Stimulated activated CD4-positive, alpha-beta T cell treated with anti-CD3 and anti-CD28 coated beads, Interleukin-12 subunit alpha, Interleukin-12 subunit beta, amount 100 ng/mL, for 48 hours (primary cell): ENCODE data around the gene DAB1.

Experiments
- DNase-seq, 3 donors: peaks; one replicate each; pipeline ENCODE4 v3.0.0-alpha.2; 2020; ENCODE audit warnings: low read depth in 2 of 3, low spot score in 1 of 3

Gene DAB1

DNA sequence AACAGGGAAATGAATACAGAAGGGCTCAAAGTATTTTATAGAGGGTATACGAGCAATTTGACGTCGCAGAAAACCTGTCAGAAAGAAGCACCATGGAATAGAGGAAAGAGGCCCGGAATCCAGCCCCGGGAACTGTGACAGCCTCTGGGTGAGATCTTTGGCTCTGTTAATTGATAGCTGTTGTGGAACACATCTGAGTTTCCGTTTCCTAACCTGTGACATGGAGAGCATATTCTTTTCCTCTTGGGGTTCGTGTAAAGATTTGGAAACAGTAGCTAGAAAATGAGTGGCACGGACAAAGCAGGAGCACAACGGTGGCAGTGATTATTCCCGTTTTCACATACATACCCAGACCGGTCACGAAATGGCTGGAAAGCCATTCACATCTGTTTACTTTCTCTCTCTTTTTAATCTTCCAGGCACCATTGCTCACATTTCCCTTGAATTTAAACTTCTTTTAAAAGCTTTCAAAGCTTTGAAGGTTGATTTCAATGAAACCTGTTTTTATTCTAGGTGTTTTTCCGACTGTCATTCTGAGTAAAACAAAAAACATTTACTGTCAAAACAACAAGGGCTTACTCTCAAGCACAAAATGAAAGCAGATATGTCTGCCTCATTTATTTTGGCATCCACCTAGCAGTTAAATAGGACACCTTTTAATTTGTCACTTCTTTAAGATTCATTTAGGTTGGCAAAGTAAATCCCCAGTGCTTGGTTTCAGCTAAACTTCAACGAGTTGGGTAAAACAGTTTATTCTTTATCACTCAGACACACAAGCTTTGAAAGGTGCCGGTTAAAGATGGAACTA, 431.3 kb downstream of the DAB1 start:
- no peak for DNase-seq

DNA sequence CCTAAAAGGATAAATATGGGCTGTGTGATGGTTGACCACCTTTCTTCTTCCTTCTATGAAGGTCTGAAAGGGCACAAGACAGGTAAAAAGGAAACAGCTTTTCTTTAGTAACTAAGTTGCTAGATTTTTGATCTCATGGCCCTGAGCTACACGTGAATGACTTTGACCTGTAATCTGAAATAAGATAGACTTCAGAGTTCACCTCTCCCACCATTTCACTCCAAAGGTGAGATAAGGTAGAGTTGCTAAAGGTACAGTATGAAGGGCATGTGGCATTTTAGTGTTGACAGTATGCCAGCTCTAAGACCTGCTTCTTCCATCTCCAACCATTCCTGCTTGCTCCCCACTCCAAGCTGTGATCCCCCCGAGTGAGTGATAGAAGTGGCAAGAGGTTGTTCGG, 432.3 kb downstream of the DAB1 start:
- no peak for DNase-seq

DNA sequence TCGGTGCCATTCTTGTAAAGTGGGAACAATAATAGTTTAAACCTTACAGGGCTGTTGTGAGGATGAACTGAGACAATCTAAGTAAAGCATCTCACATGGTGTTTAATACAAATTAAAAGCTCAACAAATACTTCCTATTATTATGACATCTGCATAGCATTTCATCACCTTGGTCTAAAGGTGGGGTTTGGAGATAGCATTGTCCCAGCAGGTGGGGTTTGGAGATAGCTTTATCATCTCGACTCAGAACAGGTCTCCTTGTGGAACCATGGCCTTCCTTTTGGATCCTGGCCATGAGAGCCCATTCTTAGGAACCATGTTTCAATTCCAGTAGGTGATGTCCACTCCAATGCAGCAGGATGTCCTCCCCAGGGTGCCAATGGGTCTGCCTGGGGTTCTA, 437.5 kb downstream of the DAB1 start:
- no peak for DNase-seq

GRCh38 chr1:56985857-56986256, 438.0 kb downstream of the DAB1 start:
- no peak for DNase-seq

DNA sequence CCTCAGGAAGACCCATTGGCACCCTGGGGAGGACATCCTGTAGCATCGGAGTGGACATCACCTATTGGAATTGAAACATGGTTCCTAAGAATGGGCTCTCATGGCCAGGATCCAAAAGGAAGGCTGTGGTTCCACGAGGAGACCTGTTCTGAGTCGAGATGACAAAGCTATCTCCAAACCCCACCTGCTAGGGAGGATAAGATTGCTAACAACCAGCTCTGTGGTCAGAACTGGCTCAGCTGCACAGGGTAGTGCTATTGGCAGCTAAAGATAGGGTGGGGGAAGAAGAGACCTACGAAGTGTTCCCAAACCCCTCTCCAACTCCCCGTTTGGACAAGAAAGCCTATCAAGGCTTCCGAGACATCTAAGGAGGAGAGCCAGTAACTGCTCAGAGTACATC, 440.4 kb downstream of the DAB1 start:
- no peak for DNase-seq

DNA sequence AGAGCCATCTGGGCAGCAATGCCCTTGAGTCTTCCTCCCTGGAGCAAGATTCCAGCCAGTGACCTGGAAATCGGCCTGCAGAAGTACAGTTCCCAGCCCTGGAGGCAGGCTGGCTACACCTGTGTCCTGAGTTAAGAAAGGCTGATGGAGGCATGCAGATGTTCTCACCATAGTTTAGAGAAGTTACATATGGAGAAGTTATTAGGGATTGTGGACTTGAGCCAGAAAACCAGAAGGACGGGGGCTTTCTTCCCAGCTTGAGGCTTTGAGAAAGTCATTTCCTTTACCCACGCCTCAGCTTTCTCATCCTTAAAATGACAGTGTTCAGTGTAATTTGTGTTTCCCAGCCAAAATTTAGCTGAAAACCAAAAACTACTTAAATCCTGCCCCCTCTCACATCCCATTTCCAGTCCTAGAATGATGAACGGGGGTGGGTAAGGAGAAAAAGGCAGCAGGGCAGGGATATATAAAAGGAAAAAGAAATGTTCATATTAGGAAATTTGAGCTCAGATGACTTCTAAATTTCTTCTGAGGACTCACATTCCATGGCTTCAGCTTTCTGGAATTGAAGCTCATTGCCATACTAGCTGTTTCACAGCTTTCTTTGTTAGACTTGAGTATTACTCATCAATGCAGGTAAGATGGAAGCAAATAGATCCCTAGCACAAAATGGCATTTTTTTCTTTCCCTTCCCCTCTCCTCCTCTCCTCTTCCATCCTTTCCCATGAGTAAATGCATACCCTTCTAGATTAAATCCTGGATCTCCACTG, 443.7 kb downstream of the DAB1 start:
- no peak for DNase-seq

GRCh38 chr1:56978819-56979218, 445.0 kb downstream of the DAB1 start:
- no peak for DNase-seq

DNA sequence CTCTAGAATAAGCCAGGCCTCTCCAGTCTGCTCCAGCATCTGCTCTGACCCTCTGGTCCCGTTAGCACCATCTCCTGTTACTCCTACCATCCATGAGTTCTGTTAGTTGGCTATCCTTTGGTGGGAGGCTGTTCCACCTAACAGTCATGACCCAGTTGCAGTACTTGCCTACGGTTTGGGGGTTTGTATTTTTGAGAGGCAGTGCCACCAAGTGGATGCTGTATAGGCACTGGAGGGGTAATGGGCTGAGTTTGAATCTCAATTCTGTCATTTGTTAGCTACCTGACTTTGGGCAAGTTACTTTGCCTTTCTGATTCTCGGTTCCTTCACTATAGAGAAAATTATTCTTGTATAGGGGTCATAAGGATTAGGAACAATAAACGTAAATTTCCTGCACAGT, 445.9 kb downstream of the DAB1 start:
- DNase-seq: no peak

GRCh38 chr1:56975446-56975845, 448.4 kb downstream of the DAB1 start:
- DNase-seq: no peak

GRCh38 chr1:56973923-56974742, 449.7 kb downstream of the DAB1 start:
- DNase-seq: no peak

- DNase-seq: no peak
These were observed 450.9 kb downstream of the DAB1 start for GRCh38 chr1:56972976-56973375.

GRCh38 chr1:56970280-56970679, 453.6 kb downstream of the DAB1 start:
- DNase-seq: no peak

GRCh38 chr1:56968878-56969495, 454.9 kb downstream of the DAB1 start:
- no peak for DNase-seq

DNA sequence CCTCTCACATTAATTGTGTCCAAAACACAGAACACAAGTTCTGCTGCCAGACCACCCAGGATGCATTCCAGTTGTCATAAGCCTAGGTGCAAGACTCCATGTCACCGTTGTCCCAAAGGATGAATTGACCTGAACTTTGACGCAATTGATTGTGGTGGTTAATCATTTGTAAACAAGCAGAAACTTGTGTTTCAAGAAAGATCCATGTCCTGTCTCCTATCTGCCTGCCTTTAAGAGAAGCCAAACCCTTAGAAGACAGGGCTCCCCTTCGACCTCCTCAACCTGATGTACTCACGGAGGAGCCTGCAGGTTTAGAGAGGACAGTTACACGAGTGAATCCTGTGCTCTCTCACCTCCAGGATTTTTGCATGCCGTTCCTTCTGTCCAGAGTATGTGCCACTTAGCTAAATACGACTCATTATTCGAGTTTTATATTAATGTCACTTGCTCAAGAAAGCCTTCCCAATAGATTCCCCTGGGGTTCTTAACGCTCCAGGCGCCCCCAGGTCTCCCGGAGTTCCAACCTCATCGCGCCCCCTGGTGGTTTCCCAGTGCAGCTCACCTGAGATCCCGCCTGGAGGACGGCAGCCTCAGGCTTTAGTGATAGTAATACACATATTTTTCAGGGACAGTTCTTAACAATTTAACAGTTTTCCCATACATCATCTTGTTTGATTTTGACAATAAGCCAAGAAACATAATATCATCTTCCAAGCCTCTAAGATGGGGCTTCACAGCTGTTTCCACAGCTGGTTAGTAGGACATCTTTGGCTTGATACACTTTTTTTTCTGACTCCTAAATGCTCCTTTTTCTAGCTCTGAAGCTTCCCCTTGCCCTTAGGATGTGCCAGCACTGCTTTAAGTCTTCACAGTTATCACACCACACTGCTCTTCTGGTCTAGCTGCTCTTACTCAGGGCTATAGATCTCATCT, 455.7 kb downstream of the DAB1 start:
- no peak for DNase-seq

GRCh38 chr1:56967355-56967754, 456.5 kb downstream of the DAB1 start:
- no peak for DNase-seq

- DNase-seq: no peak
These were observed 457.2 kb downstream of the DAB1 start for GRCh38 chr1:56966698-56966999.

DNA sequence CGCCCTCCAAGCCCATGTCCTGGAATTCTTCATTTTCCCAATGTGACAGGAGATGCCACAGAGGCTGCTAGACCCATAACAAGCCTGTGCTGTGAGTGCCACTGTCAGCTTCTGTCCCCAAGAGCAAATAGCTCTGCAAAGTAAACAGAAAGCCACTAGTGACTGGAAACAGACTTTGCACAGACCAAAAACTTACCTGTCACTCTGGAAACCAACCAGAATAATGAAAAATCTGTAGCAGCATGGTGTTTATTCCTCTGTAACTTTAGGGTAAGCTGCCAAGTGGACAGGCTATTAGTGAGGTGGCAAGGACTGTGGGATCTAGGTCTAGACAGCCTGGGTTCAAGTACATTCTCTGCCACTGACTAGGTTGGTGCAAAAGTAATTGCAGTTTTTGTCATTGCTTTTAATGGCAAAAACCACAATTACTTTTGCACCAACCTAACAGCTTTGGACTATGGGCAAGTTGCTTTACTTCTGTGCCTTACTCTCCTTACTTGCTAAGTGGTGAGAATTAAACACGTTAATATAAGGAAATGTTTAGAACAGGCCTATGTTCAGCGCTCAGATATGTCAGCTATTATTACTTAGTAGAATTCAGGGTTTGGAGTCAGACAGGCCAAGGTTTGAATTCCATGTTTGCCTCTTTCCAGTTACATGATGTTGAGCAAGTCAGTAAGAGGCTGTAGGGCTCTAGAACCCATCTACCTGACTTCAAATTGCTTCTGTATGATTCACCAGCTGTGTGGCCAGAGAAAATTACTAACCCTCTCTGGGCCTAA, 457.8 kb downstream of the DAB1 start, which contains the start of gene C8B:
Gene C8B, minus strand, starts transcription at position 100 of the 782 bp plus-strand sequence. Its CDS starts 67 bp downstream, at position 33.
- no peak for DNase-seq

DNA sequence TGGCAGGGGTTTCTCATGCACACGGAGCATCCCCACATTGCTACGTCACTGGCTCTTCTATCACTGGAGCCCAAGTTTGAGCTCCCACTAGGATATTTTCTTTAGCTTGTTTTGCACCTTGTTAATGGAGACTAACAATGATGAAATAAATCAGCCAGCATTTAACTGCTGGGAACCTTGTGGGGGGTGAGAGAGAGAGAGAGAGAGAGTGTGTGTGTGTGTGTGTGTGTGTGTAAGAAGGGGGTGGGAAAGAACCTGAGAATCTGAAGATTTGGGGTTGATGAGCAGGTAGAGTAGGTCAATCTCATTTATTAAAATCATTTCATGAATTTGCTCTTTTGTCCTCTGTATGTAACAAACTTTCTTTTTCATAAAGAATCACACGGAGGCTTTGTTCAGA, 458.7 kb downstream of the DAB1 start:
- DNase-seq: no peak

DNA sequence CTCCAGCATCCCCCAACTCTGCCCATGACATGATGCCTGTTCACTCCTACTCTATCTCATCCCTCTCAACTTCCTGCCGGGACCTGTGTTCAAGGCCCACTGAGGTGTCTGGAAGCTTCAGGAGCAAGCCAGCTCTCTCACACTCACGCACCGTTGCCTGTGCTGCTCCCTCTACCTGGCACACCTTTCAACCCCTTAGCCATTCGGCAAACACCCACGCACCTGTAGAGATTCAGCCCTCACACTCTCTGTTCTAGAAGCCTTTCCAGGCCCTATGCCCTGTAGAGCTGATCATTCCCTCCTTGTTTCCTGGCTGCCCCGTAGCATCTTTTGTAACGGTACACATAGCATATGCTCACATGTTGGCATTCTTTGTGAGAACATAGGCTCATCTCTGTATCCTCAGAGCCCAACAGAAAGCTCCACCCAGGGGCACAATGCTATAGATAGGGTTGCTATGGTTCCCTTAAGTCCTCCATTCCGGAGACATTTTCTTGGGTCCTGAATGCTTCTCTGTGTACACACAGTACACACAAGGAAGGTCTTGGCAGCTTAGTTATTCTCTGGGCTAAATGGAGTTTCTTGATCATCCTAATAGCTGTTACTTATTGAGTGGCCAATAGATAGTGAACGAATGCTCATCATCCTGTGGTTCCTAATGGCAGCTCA, 459.4 kb downstream of the DAB1 start:
- no peak for DNase-seq
